Mammary epithelial cell (primary cell): ENCODE results near the gene SLC8A1.

Source experiments
- EZH2 ChIP-seq: IDR thresholded peaks from 2 replicates; pipeline ENCODE4 v1.6.1; 2012; ENCODE audit warnings: low read length, inconsistent platforms, borderline replicate concordance
- TF ChIP-seq, protein P1 (sequence below), 2 donors: IDR thresholded peaks in 1 of 2; conservative IDR thresholded peaks in 1 of 2; 2 replicates each; pipeline ENCODE4 v1.5.1; 2011 to 2012; ENCODE audit warnings: inconsistent platforms in 2 of 2, low read length in 2 of 2, mild to moderate bottlenecking in 2 of 2, control low read depth in 1 of 2, low read depth in 1 of 2; ENCODE audit not compliant: insufficient read depth in 1 of 2; ENCODE audit errors: extremely low read depth in 1 of 2

DNA sequence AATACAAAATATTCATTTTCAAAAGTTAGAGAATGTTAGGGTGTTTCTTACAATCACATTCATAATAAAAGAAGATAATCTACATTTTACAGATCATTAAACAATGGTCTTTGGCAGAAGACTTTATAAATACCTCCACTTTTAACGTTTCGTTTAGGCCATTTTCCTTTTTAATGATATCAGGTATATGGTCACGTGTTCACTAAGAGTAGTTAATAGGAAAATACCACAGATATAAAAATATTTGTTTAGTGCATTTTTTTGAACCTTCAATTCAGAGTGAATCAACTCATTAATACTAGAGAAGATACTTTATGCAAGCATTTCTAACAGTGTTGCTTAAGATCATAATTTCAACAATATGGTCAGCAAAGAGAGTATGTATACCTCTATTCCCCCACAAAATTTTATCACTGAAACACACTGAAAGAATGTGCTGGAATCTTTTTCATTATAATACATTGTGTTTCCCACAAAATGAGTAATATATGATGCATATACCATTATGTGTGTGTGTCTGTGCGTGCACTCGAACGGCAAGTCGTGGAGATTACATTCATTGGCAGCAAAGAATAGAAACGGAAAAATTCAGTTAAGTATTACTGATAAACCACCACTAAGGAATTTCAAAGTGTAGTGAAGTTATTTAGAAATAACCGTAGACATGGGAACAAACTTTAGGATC is 353.0 kb downstream of the SLC8A1 start:
- TF ChIP-seq, protein P1, sequence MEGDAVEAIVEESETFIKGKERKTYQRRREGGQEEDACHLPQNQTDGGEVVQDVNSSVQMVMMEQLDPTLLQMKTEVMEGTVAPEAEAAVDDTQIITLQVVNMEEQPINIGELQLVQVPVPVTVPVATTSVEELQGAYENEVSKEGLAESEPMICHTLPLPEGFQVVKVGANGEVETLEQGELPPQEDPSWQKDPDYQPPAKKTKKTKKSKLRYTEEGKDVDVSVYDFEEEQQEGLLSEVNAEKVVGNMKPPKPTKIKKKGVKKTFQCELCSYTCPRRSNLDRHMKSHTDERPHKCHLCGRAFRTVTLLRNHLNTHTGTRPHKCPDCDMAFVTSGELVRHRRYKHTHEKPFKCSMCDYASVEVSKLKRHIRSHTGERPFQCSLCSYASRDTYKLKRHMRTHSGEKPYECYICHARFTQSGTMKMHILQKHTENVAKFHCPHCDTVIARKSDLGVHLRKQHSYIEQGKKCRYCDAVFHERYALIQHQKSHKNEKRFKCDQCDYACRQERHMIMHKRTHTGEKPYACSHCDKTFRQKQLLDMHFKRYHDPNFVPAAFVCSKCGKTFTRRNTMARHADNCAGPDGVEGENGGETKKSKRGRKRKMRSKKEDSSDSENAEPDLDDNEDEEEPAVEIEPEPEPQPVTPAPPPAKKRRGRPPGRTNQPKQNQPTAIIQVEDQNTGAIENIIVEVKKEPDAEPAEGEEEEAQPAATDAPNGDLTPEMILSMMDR (conservative IDR thresholded peaks at IDR 0.05 in 1 of 2, IDR thresholded peaks at IDR 0.05 in 1 of 2; ENCODE audit: extremely low read depth in 1 of 2, insufficient read depth in 1 of 2, low read depth in 1 of 2, low read length in 2 of 2): no peak
- no peak for TF ChIP-seq EZH2
